ENCODE measurements around the gene CKAP5. TPM values are rescaled to one million over a fixed set of nuclear protein-coding genes. Genes with fewer than 3 reads are reported as not detected.

CKAP5 gene
- 10 to 100 TPM; 27.2 to 37.0 (median 31.6) TPM for total RNA-seq

- no peak for TF ChIP-seq CTCF (IDR thresholded peaks at IDR 0.05)
- DNase-seq (ENCODE audit: low spot score) (peak; percentile 62), ATAC-seq (ENCODE audit: low FRiP score) (peak; percentile 98)
Measured at GRCh38 chr11:46845740-46846509, at the start of gene CKAP5. CKAP5 (minus strand) TSS chr11:46846280; CDS start chr11:46821231, 25,049 bp downstream.

GRCh38 chr11:46895821-46896220 lies 49.7 kb upstream of the CKAP5 start:
- no peak for DNase-seq (ENCODE audit: low spot score)
- no peak for ATAC-seq (ENCODE audit: low FRiP score)
- TF ChIP-seq CTCF (IDR thresholded peaks at IDR 0.05): no peak

GRCh38 chr11:46894961-46895360 lies 48.9 kb upstream of the CKAP5 start:
- DNase-seq (ENCODE audit: low spot score): no peak
- no peak for TF ChIP-seq CTCF (IDR thresholded peaks at IDR 0.05)
- ATAC-seq (ENCODE audit: low FRiP score): no peak

GRCh38 chr11:46894506-46894905 lies 48.4 kb upstream of the CKAP5 start:
- ATAC-seq (ENCODE audit: low FRiP score) (no peak), DNase-seq (ENCODE audit: low spot score) (no peak)
- TF ChIP-seq CTCF (IDR thresholded peaks at IDR 0.05): no peak

GRCh38 chr11:46892838-46893237 lies 46.8 kb upstream of the CKAP5 start:
- no peak for TF ChIP-seq CTCF (IDR thresholded peaks at IDR 0.05)
- DNase-seq (ENCODE audit: low spot score) (no peak), ATAC-seq (ENCODE audit: low FRiP score) (no peak)

GRCh38 chr11:46892109-46892508 lies 46.0 kb upstream of the CKAP5 start:
- TF ChIP-seq CTCF (IDR thresholded peaks at IDR 0.05): no peak
- DNase-seq (ENCODE audit: low spot score): no peak
- no peak for ATAC-seq (ENCODE audit: low FRiP score)

GRCh38 chr11:46890665-46891064 lies 44.6 kb upstream of the CKAP5 start:
- TF ChIP-seq CTCF (IDR thresholded peaks at IDR 0.05): no peak
- DNase-seq (ENCODE audit: low spot score): no peak
- ATAC-seq (ENCODE audit: low FRiP score): no peak
